AG08395 (cell line): Measurements from ENCODE around the gene HMGB1.
A peak's percentile ranks its signal among the peaks of the same experiment; 100 is the strongest.
"Not testable (repeated sequence)": the region's sequence is repeated elsewhere in the genome, so short reads cannot be mapped to it uniquely, and the experiment has no call there.

Experiments
- DNase-seq: peaks from one replicate; pipeline ENCODE4 v3.0.0; 2012; ENCODE audit warnings: mixed read lengths, low spot score

The HMGB1 gene

GRCh38 chr13:30466358-30466714 is 600 bp upstream of the HMGB1 start:
- peak; percentile 11 for DNase-seq

- no peak for DNase-seq
Observed at GRCh38 chr13:30465343-30465592, 468 bp downstream of the HMGB1 start.

- peak; percentile 62 for DNase-seq
Observed at GRCh38 chr13:30464496-30465342, 1.0 kb downstream of the HMGB1 start.

GRCh38 chr13:30463787-30464495 is 1.8 kb downstream of the HMGB1 start:
- peak; percentile 45 for DNase-seq

- peak; percentile 25 for DNase-seq
Observed at GRCh38 chr13:30461279-30462066, 4.3 kb downstream of the HMGB1 start.

GRCh38 chr13:30457306-30457891 is 8.3 kb downstream of the HMGB1 start:
- no peak for DNase-seq

GRCh38 chr13:30456290-30456689 is 9.4 kb downstream of the HMGB1 start:
- DNase-seq = no peak

GRCh38 chr13:30454991-30455390 is 10.7 kb downstream of the HMGB1 start:
- no peak for DNase-seq

GRCh38 chr13:30453727-30454126 is 12.0 kb downstream of the HMGB1 start:
- DNase-seq = no peak

- DNase-seq = not testable (repeated sequence)
Observed at GRCh38 chr13:30451476-30451875, 14.3 kb downstream of the HMGB1 start.

- DNase-seq = no peak
Observed at GRCh38 chr13:30450066-30450465, 15.7 kb downstream of the HMGB1 start.

GRCh38 chr13:30448441-30448840 is 17.3 kb downstream of the HMGB1 start:
- DNase-seq = no peak

GRCh38 chr13:30446126-30446500 is 19.6 kb downstream of the HMGB1 start:
- peak; percentile 7 for DNase-seq

GRCh38 chr13:30443957-30444404 is 21.8 kb downstream of the HMGB1 start:
- DNase-seq = no peak

- not testable (repeated sequence) for DNase-seq
Observed at GRCh38 chr13:30443491-30443890, 22.2 kb downstream of the HMGB1 start.

GRCh38 chr13:30442926-30443325 is 22.8 kb downstream of the HMGB1 start:
- no peak for DNase-seq

- no peak for DNase-seq
Observed at GRCh38 chr13:30440910-30441703, 24.6 kb downstream of the HMGB1 start.

GRCh38 chr13:30438286-30438685 is 27.4 kb downstream of the HMGB1 start:
- DNase-seq = no peak

GRCh38 chr13:30437177-30437576 is 28.6 kb downstream of the HMGB1 start:
- DNase-seq = no peak

GRCh38 chr13:30435911-30436451 is 29.8 kb downstream of the HMGB1 start:
- DNase-seq = no peak

- DNase-seq = no peak
Observed at GRCh38 chr13:30431269-30431940, 34.3 kb downstream of the HMGB1 start.
